ENCODE data around the gene CDK10. TPM values are rescaled to one million over a fixed set of nuclear protein-coding genes. Genes with fewer than 3 reads are reported as not detected.

The CDK10 gene
- total RNA-seq, result 32.3 and 33.8 TPM in 2 replicates

GRCh38 chr16:89686520-89687091 lies at the start of gene CDK10:
Gene CDK10, plus strand, starts transcription at chr16:89686689. Its CDS starts 22 bp downstream, at chr16:89686711.

GRCh38 chr16:89657442-89658220 lies 28.9 kb upstream of the CDK10 start, which contains the start of the genes CHMP1A and SPATA33:
Gene CHMP1A, minus strand, starts transcription at chr16:89657708. Its CDS starts 120 bp downstream, at chr16:89657588.
Gene SPATA33, plus strand, starts transcription at chr16:89657836. Its CDS starts 76 bp downstream, at chr16:89657912.

GRCh38 chr16:89701425-89702406 lies 15.2 kb downstream of the CDK10 start, which contains the start of gene SPATA2L:
Gene SPATA2L, minus strand, starts transcription at chr16:89701705. Its CDS starts 473 bp downstream, at chr16:89701232.

GRCh38 chr16:89720813-89721545 lies 34.5 kb downstream of the CDK10 start, which contains the start of the genes VPS9D1 and ZNF276:
Gene VPS9D1, minus strand, starts transcription at chr16:89720898. Its CDS starts 37 bp downstream, at chr16:89720861.
Gene ZNF276, plus strand, starts transcription at chr16:89721537. Its CDS starts 104 bp downstream, at chr16:89721641.

Other genes starting within 250 kb of the CDK10 start
- gene ANKRD11, start 196.1 kb upstream of the CDK10 start, total RNA-seq, result 63.9 and 84.5 TPM in 2 replicates
- 86.7 and 119 TPM in 2 replicates for gene SPG7, start 178.3 kb upstream of the CDK10 start, total RNA-seq
- 2,094 and 3,716 TPM in 2 replicates for gene RPL13, start 126.0 kb upstream of the CDK10 start, total RNA-seq
- gene CPNE7, start 110.9 kb upstream of the CDK10 start, total RNA-seq, result 12.1 and 29.9 TPM in 2 replicates
- not detected in 2 replicates for gene DPEP1, start 73.0 kb upstream of the CDK10 start, total RNA-seq
- gene CHMP1A, start 29.0 kb upstream of the CDK10 start, total RNA-seq, result 107 and 114 TPM in 2 replicates
- gene SPATA33, start 28.9 kb upstream of the CDK10 start, total RNA-seq, result 2.6 and 2.9 TPM in 2 replicates
- 9.6 and 11.5 TPM in 2 replicates for gene SPATA2L, start 15.0 kb downstream of the CDK10 start, total RNA-seq
- gene VPS9D1, start 34.2 kb downstream of the CDK10 start, total RNA-seq, result 6.8 and 7.7 TPM in 2 replicates
- 8.8 and 16.2 TPM in 2 replicates for gene ZNF276, start 34.8 kb downstream of the CDK10 start, total RNA-seq
- gene FANCA, start 130.0 kb downstream of the CDK10 start, total RNA-seq, result 17.3 and 35.8 TPM in 2 replicates
- gene SPIRE2, start 141.8 kb downstream of the CDK10 start, total RNA-seq, result 2.6 and 3.9 TPM in 2 replicates
- gene TCF25, start 186.9 kb downstream of the CDK10 start, total RNA-seq, result 159 and 180 TPM in 2 replicates
- 3.3 TPM in 2 replicates for gene MC1R, start 232.2 kb downstream of the CDK10 start, total RNA-seq
- gene TUBB3, start 236.7 kb downstream of the CDK10 start, total RNA-seq, result 248 and 348 TPM in 2 replicates

Measured in subcutaneous preadipocyte (primary cell).